Testis (tissue), 5 donors: ENCODE results near the gene GARIN3. TPM values are rescaled to one million over a fixed set of nuclear protein-coding genes. Genes with fewer than 3 reads are reported as not detected.

Source experiments
- DNase-seq: peaks from one replicate; pipeline ENCODE4 v3.0.0-alpha.2; 2019
- H3K27ac ChIP-seq, 2 donors: fragments of 200-600 bp; sonication (generic); one replicate each; pipeline ENCODE4 v1.5.1; 2019
- H3K27me3 ChIP-seq: fragments of 200-600 bp; sonication (generic); one replicate; pipeline ENCODE4 v1.5.1; 2019
- H3K36me3 ChIP-seq: fragments of 200-600 bp; sonication (generic); one replicate; pipeline ENCODE4 v1.5.1; 2017; ENCODE audit warnings: low read depth; ENCODE audit errors: missing control alignments
- H3K4me1 ChIP-seq: fragments of 200-600 bp; sonication (generic); one replicate; pipeline ENCODE4 v1.5.1; 2019
- H3K4me3 ChIP-seq, 2 donors: fragments of 200-600 bp; sonication (generic); one replicate each; pipeline ENCODE4 v1.5.1; 2017 to 2019
- H3K9me3 ChIP-seq: fragments of 200-600 bp; sonication (generic); one replicate; pipeline ENCODE4 v1.5.1; 2017
- CTCF ChIP-seq, 3 experiments: fragments of 450-650 bp in 2 of 3; fragments of 200-600 bp in 1 of 3; sonication (generic) in 1 of 3; IDR thresholded peaks; one replicate each; pipeline ENCODE4 v1.5.1; 2016 to 2019; ENCODE audit warnings: antibody characterized with exemption in 3 of 3, mild to moderate bottlenecking in 2 of 3, moderate library complexity in 1 of 3
- POLR2A ChIP-seq: fragments of 450-650 bp; IDR thresholded peaks from one replicate; pipeline ENCODE4 v1.6.1; 2017; ENCODE audit warnings: antibody characterized with exemption, mild to moderate bottlenecking, moderate library complexity
- WGBS, 2 donors: methylation state at CpG; one replicate each; pipeline ENCODE4 v1.1.5; 2018; 5-methylcytosine and 5-hydroxymethylcytosine counted together
- intact Hi-C: fragments of 100-400 bp; cut with DNase I; formaldehyde crosslinking; loops from one replicate; pipeline ENCODE4 v1.15.1; 2023; ENCODE audit warnings: low total_unique reads
- long read RNA-seq, 2 donors: transcript quantifications; one replicate each; lab custom pipeline, GENCODE V29; 2026
- polyA plus RNA-seq: library from polyadenylated mRNA; stranded (reverse); fragments of 350-450 nt; fragmentation: Illumina TruSeq; extraction: RNeasy Lipid Tissue Mini Kit (QIAGEN cat#74804); gene quantifications from one replicate; pipeline ENCODE4 v1.2.3, GENCODE V29; 2014; ENCODE audit warnings: low read depth, low replicate concordance; ENCODE audit not compliant: insufficient read depth
- total RNA-seq, 2 donors: library from RNA; depleted of rRNA; stranded (reverse); fragments of >200 nt; gene quantifications; one replicate each; pipeline ENCODE4 v1.2.3, GENCODE V29; 2016

Gene GARIN3
- 10 to 100 TPM; 11.5 to 27.8 TPM for total RNA-seq
- polyA plus RNA-seq: 45.6 TPM
- long read RNA-seq, donor 1: 0 reads
- long read RNA-seq, donor 2: 0 reads

GRCh38 chr5:157166214-157167213 lies at the start of gene GARIN3:
TSS of gene GARIN3 (minus strand) at chr5:157166264. CDS start at chr5:157166168, 96 bp downstream.
- Histone ChIP-seq H3K9me3 (no peaks in the 10 kb centered on the region), H3K4me1 (no peaks in the 10 kb centered on the region), H3K36me3 (no peaks in the 10 kb centered on the region), H3K4me3 (no peak within 1 kb of the TSS), H3K27me3 (no peaks in the 10 kb centered on the region), H3K27ac (no peak within 1 kb of the TSS)
- TF ChIP-seq CTCF (IDR thresholded peaks at IDR 0.05): no peak
- no peak for TF ChIP-seq POLR2A
- no peak for DNase-seq
- WGBS, 2 donors: 91 to 96% methylated on average over 7 of the region's 7 CpGs
- intact Hi-C loops: no loop called here

GRCh38 chr5:157215514-157216167 lies 49.6 kb upstream of the GARIN3 start:
- intact Hi-C loops: no loop called here
- Histone ChIP-seq H3K4me3 (no peak overlapping the region), H3K27me3 (no peaks in the 10 kb centered on the region), H3K36me3 (no peaks in the 10 kb centered on the region), H3K27ac (no peak overlapping the region), H3K4me1 (no peaks in the 10 kb centered on the region), H3K9me3 (no peaks in the 10 kb centered on the region)
- WGBS, 2 donors: 76 to 94% methylated on average over 5 of the region's 5 CpGs
- no peak for DNase-seq
- no peak for TF ChIP-seq POLR2A
- TF ChIP-seq CTCF (IDR thresholded peaks at IDR 0.05): no peak

- H3K27me3 ChIP-seq: no peaks in the 10 kb centered on the region
- 81 to 86% methylated on average over 10 of the region's 10 CpGs for WGBS, 2 donors
- H3K36me3 ChIP-seq: no peaks in the 10 kb centered on the region
- intact Hi-C loops: no loop called here
- no peak overlapping the region for H3K27ac ChIP-seq
- H3K4me1 ChIP-seq: no peaks in the 10 kb centered on the region
- no peak overlapping the region for H3K4me3 ChIP-seq
- TF ChIP-seq POLR2A: no peak
- TF ChIP-seq CTCF (IDR thresholded peaks at IDR 0.05): no peak
- no peak for DNase-seq
- H3K9me3 ChIP-seq: no peaks in the 10 kb centered on the region
Measured at GRCh38 chr5:157214861-157215513, 48.9 kb upstream of the GARIN3 start.

- no peak overlapping the region for H3K27ac ChIP-seq
- H3K9me3 ChIP-seq: no peaks in the 10 kb centered on the region
- DNase-seq: no peak
- no peaks in the 10 kb centered on the region for H3K36me3 ChIP-seq
- TF ChIP-seq CTCF (IDR thresholded peaks at IDR 0.05): no peak
- no peak for TF ChIP-seq POLR2A
- intact Hi-C loops: no loop called here
- H3K4me3 ChIP-seq: no peak overlapping the region
- H3K4me1 ChIP-seq: no peaks in the 10 kb centered on the region
- H3K27me3 ChIP-seq: no peaks in the 10 kb centered on the region
Measured at GRCh38 chr5:157214415-157214814, 48.4 kb upstream of the GARIN3 start.
